Testis (tissue), 2 donors: ENCODE results near the gene AQP9.

ENCODE experiments used
- CTCF ChIP-seq, 3 experiments: fragments of 450-650 bp in 2 of 3; fragments of 200-600 bp in 1 of 3; sonication (generic) in 1 of 3; IDR thresholded peaks; one replicate each; pipeline ENCODE4 v1.5.1; 2016 to 2019; ENCODE audit warnings: antibody characterized with exemption in 3 of 3, mild to moderate bottlenecking in 2 of 3, moderate library complexity in 1 of 3
- POLR2A ChIP-seq: fragments of 450-650 bp; IDR thresholded peaks from one replicate; pipeline ENCODE4 v1.6.1; 2017; ENCODE audit warnings: antibody characterized with exemption, mild to moderate bottlenecking, moderate library complexity

- no peak for TF ChIP-seq POLR2A
- TF ChIP-seq CTCF (IDR thresholded peaks at IDR 0.05): no peak
Observed at GRCh38 chr15:58224068-58224467, 85.9 kb downstream of the AQP9 start.
